ENCODE results near the gene TUSC7. TPM values are rescaled to one million over a fixed set of nuclear protein-coding genes. Genes with fewer than 3 reads are reported as not detected.

TUSC7 gene
- total RNA-seq, 2 experiments from 2014 or later: not detected

DNA sequence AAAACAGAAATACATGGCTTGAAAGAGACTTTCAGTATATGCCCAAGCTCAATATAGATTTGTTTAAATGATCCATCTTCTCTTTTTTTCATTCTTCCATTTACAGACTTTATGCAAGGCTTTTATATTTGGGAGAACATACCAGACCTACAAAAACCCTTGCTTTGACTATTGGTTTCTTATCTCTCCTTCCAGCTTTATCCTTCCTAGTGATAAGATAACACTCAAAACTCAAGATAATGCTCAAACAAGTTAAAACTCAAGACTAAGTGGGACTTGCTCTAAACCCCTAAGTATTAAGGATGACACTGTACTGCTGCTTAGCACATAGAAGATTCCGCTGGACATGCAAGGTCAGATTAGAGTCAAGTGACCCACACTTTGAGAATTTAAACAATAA, 8.0 kb downstream of the TUSC7 start:
- no peak overlapping the region for H3K4me3 Mint-ChIP-seq
- H3K27me3 Mint-ChIP-seq (ENCODE audit: low read depth): no peaks in the 10 kb centered on the region
- CTCF ChIA-PET: no interaction called here
- no peaks in the 10 kb centered on the region for H3K36me3 Mint-ChIP-seq (ENCODE audit: low read depth)
- intact Hi-C loops (cut with micrococcal nuclease): no loop called here
- no peak for DNase-seq
- H3K4me1 Mint-ChIP-seq (ENCODE audit: low read depth): no peaks in the 10 kb centered on the region
- H3K27ac Mint-ChIP-seq: no peak overlapping the region
- no peaks in the 10 kb centered on the region for H3K9me3 Mint-ChIP-seq

DNA sequence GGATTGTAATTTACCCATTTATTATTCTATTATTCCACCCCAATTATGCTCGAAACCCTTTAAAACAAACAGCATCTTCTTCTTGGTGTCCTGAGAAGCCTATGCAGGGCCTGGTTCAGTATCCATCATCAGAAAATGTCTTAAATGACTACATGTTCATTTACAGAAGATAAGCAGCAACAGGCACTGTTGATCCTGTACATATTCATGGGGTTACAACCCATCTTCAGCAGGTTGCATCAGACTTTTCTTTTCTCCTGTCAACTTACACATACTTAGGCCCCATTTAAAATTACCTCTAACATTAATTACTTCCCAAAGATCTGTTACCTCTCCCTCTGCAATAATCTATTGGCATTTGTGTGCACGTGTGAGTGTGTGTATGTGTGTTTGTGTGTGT, 18.9 kb downstream of the TUSC7 start:
- Mint-ChIP-seq H3K4me3 (no peak overlapping the region), H3K4me1 (ENCODE audit: low read depth) (no peaks in the 10 kb centered on the region), H3K9me3 (no peaks in the 10 kb centered on the region), H3K27me3 (ENCODE audit: low read depth) (no peaks in the 10 kb centered on the region), H3K36me3 (ENCODE audit: low read depth) (no peaks in the 10 kb centered on the region), H3K27ac (no peak overlapping the region)
- CTCF ChIA-PET: no interaction called here
- intact Hi-C loops (cut with micrococcal nuclease): no loop called here
- no peak for DNase-seq

DNA sequence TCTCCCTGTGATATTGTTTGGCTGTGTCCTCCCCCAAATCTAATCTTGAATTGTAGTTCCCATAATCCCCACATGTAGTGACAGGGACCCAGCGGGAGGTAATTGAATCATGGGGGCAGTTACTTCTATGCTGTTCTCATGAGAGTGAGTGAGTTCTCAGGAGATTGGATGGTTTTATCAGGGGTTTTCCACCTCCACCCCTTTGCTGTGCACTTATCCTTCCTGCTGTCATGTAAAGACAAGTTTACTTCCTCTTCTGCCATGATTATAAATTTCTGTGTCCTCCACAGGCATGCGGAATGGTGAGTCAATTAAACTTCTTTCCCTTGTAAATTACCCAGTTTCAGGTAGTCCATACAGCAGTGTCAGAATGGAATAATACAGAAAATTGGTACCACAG, 24.7 kb downstream of the TUSC7 start:
- intact Hi-C loops (cut with micrococcal nuclease): no loop called here
- Mint-ChIP-seq H3K4me3 (no peak overlapping the region), H3K27me3 (ENCODE audit: low read depth) (no peaks in the 10 kb centered on the region), H3K9me3 (peaks cover 3% of the 10 kb centered on the region), H3K27ac (no peak overlapping the region), H3K4me1 (ENCODE audit: low read depth) (no peaks in the 10 kb centered on the region), H3K36me3 (ENCODE audit: low read depth) (no peaks in the 10 kb centered on the region)
- CTCF ChIA-PET: no interaction called here
- DNase-seq: no peak

DNA sequence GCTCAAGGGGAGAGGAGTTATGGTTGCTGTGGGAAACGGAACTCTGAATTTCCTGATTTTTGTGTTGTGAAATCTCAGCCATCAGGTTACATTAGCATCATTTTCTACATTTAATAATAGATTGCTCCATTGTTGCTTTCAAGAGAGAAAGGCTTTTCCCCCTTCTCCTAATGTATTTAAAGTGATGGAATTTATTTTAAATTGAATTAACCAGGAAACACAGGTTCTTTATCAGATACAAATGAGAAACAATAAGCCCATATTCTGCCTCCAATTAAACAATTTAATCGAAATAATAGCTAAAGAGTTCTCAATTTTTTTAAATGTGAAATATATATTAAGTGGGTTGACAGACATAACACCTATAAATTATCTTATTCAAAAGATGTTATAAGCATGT, 30.1 kb downstream of the TUSC7 start:
- no peaks in the 10 kb centered on the region for H3K36me3 Mint-ChIP-seq (ENCODE audit: low read depth)
- no peaks in the 10 kb centered on the region for H3K27me3 Mint-ChIP-seq (ENCODE audit: low read depth)
- H3K9me3 Mint-ChIP-seq: peaks cover 3% of the 10 kb centered on the region
- CTCF ChIA-PET: no interaction called here
- intact Hi-C loops (cut with micrococcal nuclease): no loop called here
- H3K4me1 Mint-ChIP-seq (ENCODE audit: low read depth): no peaks in the 10 kb centered on the region
- no peak overlapping the region for H3K27ac Mint-ChIP-seq
- no peak for DNase-seq
- no peak overlapping the region for H3K4me3 Mint-ChIP-seq

DNA sequence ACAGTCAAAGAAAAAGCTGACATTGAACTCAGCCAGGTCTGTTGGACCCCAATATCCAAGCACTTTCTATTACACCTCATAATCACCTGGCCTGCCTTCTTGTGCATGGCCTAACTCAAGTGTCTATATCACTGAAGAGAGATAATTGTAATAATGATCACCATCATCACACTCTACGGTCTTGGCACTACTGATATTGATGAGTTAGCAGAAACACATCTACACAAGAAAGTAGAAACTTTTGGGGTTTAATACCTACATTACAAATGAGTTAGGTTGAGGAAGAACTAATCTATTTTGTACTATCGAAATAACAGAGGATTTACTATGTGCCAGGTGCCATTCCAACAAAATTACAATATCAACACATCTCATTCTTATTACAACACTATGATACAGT, 30.7 kb downstream of the TUSC7 start:
- H3K27me3 Mint-ChIP-seq (ENCODE audit: low read depth): no peaks in the 10 kb centered on the region
- H3K27ac Mint-ChIP-seq: no peak overlapping the region
- DNase-seq: no peak
- intact Hi-C loops (cut with micrococcal nuclease): no loop called here
- H3K4me1 Mint-ChIP-seq (ENCODE audit: low read depth): no peaks in the 10 kb centered on the region
- peaks cover 3% of the 10 kb centered on the region for H3K9me3 Mint-ChIP-seq
- CTCF ChIA-PET: no interaction called here
- no peak overlapping the region for H3K4me3 Mint-ChIP-seq
- no peaks in the 10 kb centered on the region for H3K36me3 Mint-ChIP-seq (ENCODE audit: low read depth)

DNA sequence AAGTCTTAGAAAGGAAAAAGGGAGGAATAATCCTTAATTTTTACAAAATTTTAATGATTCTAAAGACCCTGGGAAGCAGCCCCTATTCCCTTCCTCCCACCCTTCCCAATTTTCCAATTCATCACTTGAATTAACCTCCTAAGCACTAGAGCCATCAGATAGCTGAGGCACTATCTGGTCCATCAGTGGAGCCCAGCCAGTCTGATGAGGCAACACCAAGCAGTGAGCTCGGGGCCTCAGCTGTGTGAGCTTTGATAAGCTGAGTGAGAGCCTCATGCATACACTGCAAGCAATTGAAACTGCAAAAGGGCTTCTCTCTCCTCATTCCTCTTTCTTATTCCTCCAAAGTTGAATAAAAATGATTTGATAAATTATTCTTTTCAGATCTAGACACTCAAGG, 31.9 kb downstream of the TUSC7 start:
- DNase-seq: no peak
- Mint-ChIP-seq H3K4me3 (no peak overlapping the region), H3K4me1 (ENCODE audit: low read depth) (no peaks in the 10 kb centered on the region), H3K27ac (no peak overlapping the region), H3K9me3 (no peaks in the 10 kb centered on the region), H3K36me3 (ENCODE audit: low read depth) (no peaks in the 10 kb centered on the region), H3K27me3 (ENCODE audit: low read depth) (no peaks in the 10 kb centered on the region)
- CTCF ChIA-PET: interaction anchor here (0.7 kb wide), 1 partner anchor 1254 kb away, joined by 3 read pairs; no protein-coding TSS in a partner anchor
- intact Hi-C loops (cut with micrococcal nuclease): no loop called here

DNA sequence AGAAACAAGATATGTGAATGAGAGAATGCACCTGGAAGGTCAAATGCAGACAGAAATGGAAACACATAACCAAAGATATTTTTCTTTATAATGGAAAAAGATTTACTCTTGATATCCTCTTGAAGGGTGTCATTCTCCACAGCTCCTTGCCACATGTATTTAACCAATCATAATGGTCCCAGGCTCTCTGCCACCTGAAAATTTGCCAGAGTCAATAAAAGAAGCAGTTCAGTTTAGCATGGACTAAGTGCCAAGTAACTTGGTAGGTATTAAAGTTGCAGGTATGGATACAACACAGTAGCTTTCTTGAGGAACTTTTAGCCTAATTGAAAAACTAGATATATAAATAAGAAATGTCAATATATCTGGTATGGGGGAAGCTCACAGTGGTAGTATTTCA, 33.5 kb downstream of the TUSC7 start:
- no peak for DNase-seq
- CTCF ChIA-PET: no interaction called here
- Mint-ChIP-seq H3K4me3 (no peak overlapping the region), H3K4me1 (ENCODE audit: low read depth) (no peaks in the 10 kb centered on the region), H3K27ac (no peak overlapping the region), H3K36me3 (ENCODE audit: low read depth) (no peaks in the 10 kb centered on the region), H3K27me3 (ENCODE audit: low read depth) (no peaks in the 10 kb centered on the region), H3K9me3 (peaks cover 2% of the 10 kb centered on the region)
- intact Hi-C loops (cut with micrococcal nuclease): no loop called here

DNA sequence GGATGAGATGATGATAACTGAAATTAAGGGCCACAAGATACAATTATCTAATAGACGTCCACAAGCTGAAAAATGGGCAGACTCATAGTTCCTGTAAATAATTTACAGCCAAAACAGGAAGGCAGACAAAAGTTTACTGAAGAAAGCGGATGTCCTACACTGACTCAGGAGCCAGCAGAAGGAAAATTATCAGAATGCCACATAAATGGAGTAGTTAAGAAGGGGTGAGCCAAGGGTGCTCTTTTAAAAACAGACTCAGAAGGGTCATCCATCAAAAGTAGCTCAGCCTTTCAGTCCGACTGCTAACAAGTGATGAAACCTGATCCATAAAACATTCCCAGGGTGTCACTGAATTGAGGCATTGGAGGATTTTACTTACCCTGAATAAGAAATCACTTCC, 39.8 kb downstream of the TUSC7 start:
- no peak for DNase-seq
- Mint-ChIP-seq H3K4me1 (ENCODE audit: low read depth) (no peaks in the 10 kb centered on the region), H3K9me3 (peaks cover 2% of the 10 kb centered on the region), H3K4me3 (no peak overlapping the region), H3K27me3 (ENCODE audit: low read depth) (peaks cover 3% of the 10 kb centered on the region), H3K27ac (no peak overlapping the region), H3K36me3 (ENCODE audit: low read depth) (no peaks in the 10 kb centered on the region)
- CTCF ChIA-PET: no interaction called here
- intact Hi-C loops (cut with micrococcal nuclease): no loop called here

DNA sequence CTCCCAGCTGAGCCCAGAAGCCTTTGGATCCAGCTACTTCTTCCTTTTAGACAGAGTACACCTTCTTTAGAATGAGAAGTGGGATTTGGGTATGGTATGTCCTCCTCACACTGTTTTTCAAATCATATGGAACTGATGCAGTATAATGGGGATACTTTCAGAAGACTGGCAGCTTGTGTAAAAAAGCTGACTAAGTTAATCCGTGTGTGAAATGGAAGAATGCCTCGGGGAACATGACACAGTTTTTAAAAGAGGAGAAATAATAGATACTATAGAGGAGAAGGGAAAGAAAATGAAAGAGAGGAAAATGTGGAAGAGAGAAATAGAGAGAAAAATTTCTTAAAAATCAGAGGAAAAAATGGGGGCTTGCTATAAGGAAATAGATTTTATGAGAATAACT, 47.7 kb downstream of the TUSC7 start:
- Mint-ChIP-seq H3K27ac (no peak overlapping the region), H3K9me3 (peaks cover 1% of the 10 kb centered on the region), H3K4me1 (ENCODE audit: low read depth) (no peaks in the 10 kb centered on the region), H3K4me3 (no peak overlapping the region), H3K27me3 (ENCODE audit: low read depth) (peaks cover 5% of the 10 kb centered on the region), H3K36me3 (ENCODE audit: low read depth) (no peaks in the 10 kb centered on the region)
- intact Hi-C loops (cut with micrococcal nuclease): loop anchor here (5.0 kb wide), 1 partner anchor 935 kb away; no protein-coding TSS in a partner anchor
- DNase-seq: no peak
- CTCF ChIA-PET: interaction anchor here (0.7 to 1.7 kb wide), 2 partner anchors 13 to 1822 kb away, joined by 3 to 4 read pairs; no protein-coding TSS in a partner anchor

DNA sequence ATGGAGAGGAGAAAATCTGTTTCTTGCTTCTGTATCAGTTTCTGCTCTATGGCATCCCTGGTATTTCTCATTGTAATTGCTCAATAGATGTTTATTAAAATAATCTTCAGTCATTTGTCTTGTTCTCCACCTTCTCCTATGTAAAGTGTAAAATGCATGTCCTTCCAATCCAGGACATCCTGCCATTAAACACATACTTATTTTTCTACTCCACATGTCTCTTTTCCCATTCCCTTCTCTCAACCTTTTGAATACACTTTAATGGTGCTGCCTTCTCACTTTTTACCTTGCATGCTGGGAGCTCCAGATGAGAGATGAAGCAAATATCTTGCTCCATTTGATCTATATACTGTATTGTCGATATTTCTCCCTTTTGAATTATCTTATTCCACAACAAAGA, 49.7 kb downstream of the TUSC7 start:
- CTCF ChIA-PET: interaction anchor here (0.6 to 1.1 kb wide), 2 partner anchors 9 to 359 kb away, joined by 3 read pairs; no protein-coding TSS in a partner anchor
- Mint-ChIP-seq H3K4me3 (no peak overlapping the region), H3K9me3 (peaks cover 1% of the 10 kb centered on the region), H3K4me1 (ENCODE audit: low read depth) (no peaks in the 10 kb centered on the region), H3K27ac (no peak overlapping the region), H3K36me3 (ENCODE audit: low read depth) (no peaks in the 10 kb centered on the region), H3K27me3 (ENCODE audit: low read depth) (peaks cover 5% of the 10 kb centered on the region)
- intact Hi-C loops (cut with micrococcal nuclease): loop anchor here (5.0 kb wide), 1 partner anchor 937 kb away; no protein-coding TSS in a partner anchor
- DNase-seq: no peak
